Lower lobe of right lung (tissue), 2 donors: Measurements from ENCODE around the gene TNNT1. TPM values are rescaled to one million over a fixed set of nuclear protein-coding genes. Genes with fewer than 3 reads are reported as not detected.

Experiments used
- ATAC-seq, 2 donors: fragments of 200-7000 bp; cut with Tn5 transposase; one replicate each; pipeline ENCODE4 v1.9.1; 2020 to 2022; ENCODE audit warnings: mild to moderate bottlenecking in 2 of 2, moderate library complexity in 2 of 2
- DNase-seq: peaks from one replicate; pipeline ENCODE4 v3.0.0-alpha.2; 2020
- H3K27ac ChIP-seq: fragments of 200-600 bp; one replicate; pipeline ENCODE4 v1.8.0; 2022
- H3K27me3 ChIP-seq: fragments of 200-600 bp; one replicate; pipeline ENCODE4 v1.8.0; 2022; ENCODE audit warnings: low read depth
- H3K36me3 ChIP-seq: fragments of 200-600 bp; one replicate; pipeline ENCODE4 v1.8.0; 2022; ENCODE audit warnings: mild to moderate bottlenecking
- H3K4me1 ChIP-seq: fragments of 200-600 bp; one replicate; pipeline ENCODE4 v1.8.0; 2022
- H3K4me3 ChIP-seq: fragments of 200-600 bp; one replicate; pipeline ENCODE4 v1.8.0; 2022; ENCODE audit warnings: mild to moderate bottlenecking
- H3K9me3 ChIP-seq: fragments of 200-600 bp; one replicate; pipeline ENCODE4 v1.8.0; 2022
- CTCF ChIP-seq: fragments of 200-600 bp; IDR thresholded peaks from one replicate; pipeline ENCODE4 v1.8.0; 2022; ENCODE audit warnings: antibody characterized with exemption, mild to moderate bottlenecking
- intact Hi-C: fragments of 100-400 bp; cut with DNase I; formaldehyde crosslinking; loops from one replicate; pipeline ENCODE4 v1.11.0; 2022
- total RNA-seq: library from RNA; stranded (reverse); fragmentation: NEBNext Ultra II Directional; extraction: Animal tissue kit (Norgen Biotek cat#: 25700); gene quantifications from one replicate; pipeline ENCODE4 v1.2.1, GENCODE V29; 2021
- donor health status: DM: no; HTN: yes; CAD: no; lungs with severe emphysema.

The TNNT1 gene
- total RNA-seq, 1 donor from 2014 or later, result not detected

- no peak overlapping the region for H3K27ac ChIP-seq
- ATAC-seq, result no peak
- DNase-seq, result no peak
- H3K27me3 ChIP-seq, result no peaks in the 10 kb centered on the region
- TF ChIP-seq CTCF, result no peak
- H3K9me3 ChIP-seq, result no peaks in the 10 kb centered on the region
- intact Hi-C loops, result no loop called here
- no peak overlapping the region for H3K4me3 ChIP-seq
- H3K36me3 ChIP-seq, result peaks cover 72% of the 10 kb centered on the region
- peaks cover 9% of the 10 kb centered on the region for H3K4me1 ChIP-seq
These were observed 54.3 kb downstream of the TNNT1 start for GRCh38 chr19:55094456-55095259.

GRCh38 chr19:55092423-55093318 is 56.3 kb downstream of the TNNT1 start:
- no peaks in the 10 kb centered on the region for H3K9me3 ChIP-seq
- TF ChIP-seq CTCF, result no peak
- no peak for ATAC-seq
- H3K4me1 ChIP-seq, result peaks cover 9% of the 10 kb centered on the region
- no peak overlapping the region for H3K27ac ChIP-seq
- H3K36me3 ChIP-seq, result peaks cover 52% of the 10 kb centered on the region
- no peak overlapping the region for H3K4me3 ChIP-seq
- H3K27me3 ChIP-seq, result no peaks in the 10 kb centered on the region
- intact Hi-C loops, result no loop called here
- DNase-seq, result no peak

GRCh38 chr19:55091955-55092354 is 57.1 kb downstream of the TNNT1 start:
- no peak overlapping the region for H3K4me3 ChIP-seq
- no peaks in the 10 kb centered on the region for H3K9me3 ChIP-seq
- no peak overlapping the region for H3K27ac ChIP-seq
- peaks cover 15% of the 10 kb centered on the region for H3K4me1 ChIP-seq
- ATAC-seq (no peak), DNase-seq (no peak)
- peaks cover 52% of the 10 kb centered on the region for H3K36me3 ChIP-seq
- intact Hi-C loops, result no loop called here
- no peaks in the 10 kb centered on the region for H3K27me3 ChIP-seq
- TF ChIP-seq CTCF, result no peak

DNA sequence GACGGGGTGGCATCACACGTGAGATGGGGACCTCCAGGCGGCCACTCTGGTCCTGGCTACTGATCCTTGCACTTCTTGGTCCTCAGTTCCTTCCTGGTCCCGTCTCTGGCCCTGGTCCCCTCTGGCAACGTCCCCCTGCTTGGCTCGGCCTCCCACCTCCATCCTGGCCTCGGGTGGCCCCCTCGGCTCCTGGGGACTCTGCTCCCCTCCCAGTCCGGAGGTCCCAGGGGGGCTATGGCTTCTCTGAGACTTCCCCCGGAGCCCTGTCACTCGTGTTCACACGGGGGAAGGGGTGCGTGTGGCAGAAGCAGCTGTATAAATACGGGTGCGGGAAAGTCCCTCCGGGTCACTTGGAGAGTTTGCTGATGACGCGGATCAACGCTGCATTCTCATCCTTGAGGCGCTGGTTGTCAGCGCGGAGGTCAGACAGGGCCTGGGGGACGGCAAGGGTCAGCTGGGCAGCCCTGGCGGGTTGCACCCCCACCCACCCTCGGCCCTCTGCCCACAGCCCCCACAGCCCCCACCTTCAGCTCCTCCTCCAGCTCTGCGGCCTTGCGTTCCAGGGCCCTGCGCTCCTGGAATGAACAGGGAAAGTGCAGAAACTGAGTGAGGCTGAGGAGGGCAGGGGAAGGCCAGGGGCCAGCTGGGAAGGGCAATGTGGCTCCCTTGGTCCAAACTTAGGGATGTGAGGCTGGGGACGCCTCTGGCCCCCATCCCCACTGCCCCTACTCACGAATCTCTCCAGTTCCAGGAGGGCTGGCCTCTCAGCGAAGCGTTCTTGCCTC is 57.7 kb downstream of the TNNT1 start:
- Histone ChIP-seq H3K4me1 (peaks cover 21% of the 10 kb centered on the region), H3K27me3 (peaks cover 6% of the 10 kb centered on the region), H3K9me3 (no peaks in the 10 kb centered on the region), H3K4me3 (no peak overlapping the region), H3K36me3 (peaks cover 51% of the 10 kb centered on the region), H3K27ac (no peak overlapping the region)
- TF ChIP-seq CTCF, result no peak
- intact Hi-C loops, result no loop called here
- DNase-seq (no peak), ATAC-seq (no peak)

DNA sequence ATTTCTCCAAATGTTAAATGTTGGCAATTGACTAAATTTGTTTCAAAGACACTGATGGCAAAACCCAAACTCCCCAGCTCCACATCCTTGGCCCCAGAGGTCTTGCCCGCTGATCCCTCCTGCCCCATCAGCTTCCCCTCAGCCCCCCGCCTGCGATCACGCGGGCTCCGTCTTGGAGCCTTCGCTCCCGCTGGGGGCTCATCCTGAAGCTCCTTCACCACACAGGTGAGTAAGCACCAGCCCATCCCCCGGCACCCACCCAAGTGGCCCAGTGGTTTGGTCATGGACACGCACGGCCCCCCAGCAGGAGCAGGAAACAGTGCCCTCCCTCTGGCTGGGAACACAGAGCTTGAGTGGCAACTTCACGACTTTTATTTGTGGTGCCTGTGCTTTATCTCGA is 58.4 kb downstream of the TNNT1 start:
- no peaks in the 10 kb centered on the region for H3K9me3 ChIP-seq
- H3K36me3 ChIP-seq, result peaks cover 43% of the 10 kb centered on the region
- peaks cover 25% of the 10 kb centered on the region for H3K4me1 ChIP-seq
- DNase-seq, result no peak
- no peak for TF ChIP-seq CTCF
- H3K4me3 ChIP-seq, result no peak overlapping the region
- no peak overlapping the region for H3K27ac ChIP-seq
- H3K27me3 ChIP-seq, result peaks cover 13% of the 10 kb centered on the region
- no peak for ATAC-seq
- intact Hi-C loops, result no loop called here
